ENCODE data around the gene FRY. TPM values are rescaled to one million over a fixed set of nuclear protein-coding genes. Genes with fewer than 3 reads are reported as not detected.
A peak's percentile ranks its signal among the peaks of the same experiment; 100 is the strongest.

Gene FRY
- total and polyA plus RNA-seq, 2 of the 13 experiments (the other 11 are each of a cell fraction or from before 2014, with no cell fraction given), result 8.2 to 13.1 TPM

DNA sequence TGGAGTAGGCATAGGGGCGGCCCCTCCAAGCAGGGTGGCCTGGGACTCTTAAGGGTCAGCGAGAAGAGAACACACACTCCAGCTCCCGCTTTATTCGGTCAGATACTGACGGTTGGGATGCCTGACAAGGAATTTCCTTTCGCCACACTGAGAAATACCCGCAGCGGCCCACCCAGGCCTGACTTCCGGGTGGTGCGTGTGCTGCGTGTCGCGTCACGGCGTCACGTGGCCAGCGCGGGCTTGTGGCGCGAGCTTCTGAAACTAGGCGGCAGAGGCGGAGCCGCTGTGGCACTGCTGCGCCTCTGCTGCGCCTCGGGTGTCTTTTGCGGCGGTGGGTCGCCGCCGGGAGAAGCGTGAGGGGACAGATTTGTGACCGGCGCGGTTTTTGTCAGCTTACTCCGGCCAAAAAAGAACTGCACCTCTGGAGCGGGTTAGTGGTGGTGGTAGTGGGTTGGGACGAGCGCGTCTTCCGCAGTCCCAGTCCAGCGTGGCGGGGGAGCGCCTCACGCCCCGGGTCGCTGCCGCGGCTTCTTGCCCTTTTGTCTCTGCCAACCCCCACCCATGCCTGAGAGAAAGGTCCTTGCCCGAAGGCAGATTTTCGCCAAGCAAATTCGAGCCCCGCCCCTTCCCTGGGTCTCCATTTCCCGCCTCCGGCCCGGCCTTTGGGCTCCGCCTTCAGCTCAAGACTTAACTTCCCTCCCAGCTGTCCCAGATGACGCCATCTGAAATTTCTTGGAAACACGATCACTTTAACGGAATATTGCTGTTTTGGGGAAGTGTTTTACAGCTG lies 283.9 kb downstream of the FRY start, which contains the start of the genes BRCA2 and ZAR1L (continued):
- no peak for TF ChIP-seq CBX2 (IDR thresholded peaks at IDR 0.05; ENCODE audit: low read depth, low read length)
- TF ChIP-seq CBX2 (CRISPR knock-in tag; IDR thresholded peaks at IDR 0.05; ENCODE audit: low read depth), result no peak
- TF ChIP-seq MTF1 (CRISPR knock-in tag; IDR thresholded peaks at IDR 0.05), result no peak
- TF ChIP-seq KLF16 (CRISPR knock-in tag; IDR thresholded peaks at IDR 0.05), result no peak; a peak in 2 of 4 replicates
- peak; percentile 85 for TF ChIP-seq SPEN (CRISPR knock-in tag; IDR thresholded peaks at IDR 0.05; ENCODE audit: low read depth)
- TF ChIP-seq ZNF619 (CRISPR knock-in tag; IDR thresholded peaks at IDR 0.05), result no peak
- TF ChIP-seq MIXL1 (CRISPR knock-in tag; IDR thresholded peaks at IDR 0.05), result no peak
- no peak for TF ChIP-seq ZNF629 (CRISPR knock-in tag; conservative IDR thresholded peaks at IDR 0.05)
- peak; percentile 46; the same call in 1 of the 2 replicates for TF ChIP-seq ZBTB14 (CRISPR knock-in tag; IDR thresholded peaks at IDR 0.05)
- peak; percentile 55; the same call in 1 of the 2 replicates for TF ChIP-seq IKZF5 (CRISPR knock-in tag; IDR thresholded peaks at IDR 0.05)
- TF ChIP-seq ZEB1 (IDR thresholded peaks at IDR 0.05; ENCODE audit: insufficient replicate concordance, low read depth), result no peak
- TF ChIP-seq SCMH1 (CRISPR knock-in tag; IDR thresholded peaks at IDR 0.05; ENCODE audit: borderline replicate concordance), result no peak
- TF ChIP-seq ZNF761 (CRISPR knock-in tag; conservative IDR thresholded peaks at IDR 0.05), result peak; percentile 85; the same call in 1 of the 2 replicates
- TF ChIP-seq, protein P1, sequence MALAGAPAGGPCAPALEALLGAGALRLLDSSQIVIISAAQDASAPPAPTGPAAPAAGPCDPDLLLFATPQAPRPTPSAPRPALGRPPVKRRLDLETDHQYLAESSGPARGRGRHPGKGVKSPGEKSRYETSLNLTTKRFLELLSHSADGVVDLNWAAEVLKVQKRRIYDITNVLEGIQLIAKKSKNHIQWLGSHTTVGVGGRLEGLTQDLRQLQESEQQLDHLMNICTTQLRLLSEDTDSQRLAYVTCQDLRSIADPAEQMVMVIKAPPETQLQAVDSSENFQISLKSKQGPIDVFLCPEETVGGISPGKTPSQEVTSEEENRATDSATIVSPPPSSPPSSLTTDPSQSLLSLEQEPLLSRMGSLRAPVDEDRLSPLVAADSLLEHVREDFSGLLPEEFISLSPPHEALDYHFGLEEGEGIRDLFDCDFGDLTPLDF (CRISPR knock-in tag; IDR thresholded peaks at IDR 0.05), result peak; percentile 82
- no peak for TF ChIP-seq ZNF414 (CRISPR knock-in tag; IDR thresholded peaks at IDR 0.05)
- peak; percentile 93 for TF ChIP-seq MXI1 (IDR thresholded peaks at IDR 0.05; ENCODE audit: borderline replicate concordance, low read depth, low read length)
- TF ChIP-seq, protein P2, sequence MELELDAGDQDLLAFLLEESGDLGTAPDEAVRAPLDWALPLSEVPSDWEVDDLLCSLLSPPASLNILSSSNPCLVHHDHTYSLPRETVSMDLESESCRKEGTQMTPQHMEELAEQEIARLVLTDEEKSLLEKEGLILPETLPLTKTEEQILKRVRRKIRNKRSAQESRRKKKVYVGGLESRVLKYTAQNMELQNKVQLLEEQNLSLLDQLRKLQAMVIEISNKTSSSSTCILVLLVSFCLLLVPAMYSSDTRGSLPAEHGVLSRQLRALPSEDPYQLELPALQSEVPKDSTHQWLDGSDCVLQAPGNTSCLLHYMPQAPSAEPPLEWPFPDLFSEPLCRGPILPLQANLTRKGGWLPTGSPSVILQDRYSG (CRISPR knock-in tag; IDR thresholded peaks at IDR 0.05), result no peak
- TF ChIP-seq RARA (CRISPR knock-in tag; IDR thresholded peaks at IDR 0.05), result no peak
- TF ChIP-seq, protein P3, sequence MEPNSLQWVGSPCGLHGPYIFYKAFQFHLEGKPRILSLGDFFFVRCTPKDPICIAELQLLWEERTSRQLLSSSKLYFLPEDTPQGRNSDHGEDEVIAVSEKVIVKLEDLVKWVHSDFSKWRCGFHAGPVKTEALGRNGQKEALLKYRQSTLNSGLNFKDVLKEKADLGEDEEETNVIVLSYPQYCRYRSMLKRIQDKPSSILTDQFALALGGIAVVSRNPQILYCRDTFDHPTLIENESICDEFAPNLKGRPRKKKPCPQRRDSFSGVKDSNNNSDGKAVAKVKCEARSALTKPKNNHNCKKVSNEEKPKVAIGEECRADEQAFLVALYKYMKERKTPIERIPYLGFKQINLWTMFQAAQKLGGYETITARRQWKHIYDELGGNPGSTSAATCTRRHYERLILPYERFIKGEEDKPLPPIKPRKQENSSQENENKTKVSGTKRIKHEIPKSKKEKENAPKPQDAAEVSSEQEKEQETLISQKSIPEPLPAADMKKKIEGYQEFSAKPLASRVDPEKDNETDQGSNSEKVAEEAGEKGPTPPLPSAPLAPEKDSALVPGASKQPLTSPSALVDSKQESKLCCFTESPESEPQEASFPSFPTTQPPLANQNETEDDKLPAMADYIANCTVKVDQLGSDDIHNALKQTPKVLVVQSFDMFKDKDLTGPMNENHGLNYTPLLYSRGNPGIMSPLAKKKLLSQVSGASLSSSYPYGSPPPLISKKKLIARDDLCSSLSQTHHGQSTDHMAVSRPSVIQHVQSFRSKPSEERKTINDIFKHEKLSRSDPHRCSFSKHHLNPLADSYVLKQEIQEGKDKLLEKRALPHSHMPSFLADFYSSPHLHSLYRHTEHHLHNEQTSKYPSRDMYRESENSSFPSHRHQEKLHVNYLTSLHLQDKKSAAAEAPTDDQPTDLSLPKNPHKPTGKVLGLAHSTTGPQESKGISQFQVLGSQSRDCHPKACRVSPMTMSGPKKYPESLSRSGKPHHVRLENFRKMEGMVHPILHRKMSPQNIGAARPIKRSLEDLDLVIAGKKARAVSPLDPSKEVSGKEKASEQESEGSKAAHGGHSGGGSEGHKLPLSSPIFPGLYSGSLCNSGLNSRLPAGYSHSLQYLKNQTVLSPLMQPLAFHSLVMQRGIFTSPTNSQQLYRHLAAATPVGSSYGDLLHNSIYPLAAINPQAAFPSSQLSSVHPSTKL (CRISPR knock-in tag; IDR thresholded peaks at IDR 0.05), result peak; percentile 19; the same call in 1 of the 2 replicates
- no peak; the same call in 1 of the 2 replicates for TF ChIP-seq ZNF737 (CRISPR knock-in tag; IDR thresholded peaks at IDR 0.05; ENCODE audit: borderline replicate concordance)

All from HepG2 (cell line).